Upper lobe of left lung (tissue), 4 donors: ENCODE data around the gene LGALS12.

Experiments
- CTCF ChIP-seq, 6 experiments: fragments of 450-650 bp in 4 of 6; fragments of 200-600 bp in 2 of 6; sonication (generic) in 2 of 6; IDR thresholded peaks; one replicate each; pipeline ENCODE4 v1.5.1; 2016 to 2019; ENCODE audit warnings: antibody characterized with exemption in 6 of 6
- POLR2A ChIP-seq, 4 donors: fragments of 450-650 bp; IDR thresholded peaks; one replicate each; pipeline ENCODE4 v1.5.1; 2016 to 2017; ENCODE audit warnings: antibody characterized with exemption in 4 of 4, mild to moderate bottlenecking in 2 of 4
- POLR2AphosphoS5 ChIP-seq, 2 donors: sonication (generic); formaldehyde crosslinking; IDR thresholded peaks; one replicate each; pipeline ENCODE4 v1.5.1; 2017; ENCODE audit warnings: antibody characterized with exemption in 2 of 2

DNA sequence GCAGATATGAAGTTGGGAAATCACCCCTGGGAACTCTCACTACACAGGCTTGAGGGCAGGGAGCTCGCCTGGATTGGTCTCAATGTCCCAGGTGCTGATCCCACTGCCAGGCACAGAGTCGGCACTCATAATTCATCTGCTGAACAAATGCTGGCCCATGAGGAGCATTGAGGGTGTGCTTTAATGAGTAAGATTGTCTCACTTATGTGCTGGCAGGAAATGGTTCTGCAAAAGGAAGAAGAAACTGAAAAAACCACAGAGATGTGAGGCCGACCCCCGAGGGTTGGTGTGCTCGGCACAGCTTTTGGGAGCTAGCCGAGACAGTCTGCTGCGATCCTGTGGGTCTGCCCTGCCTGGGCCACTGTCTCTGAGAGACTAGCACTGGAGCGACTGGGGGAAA, 47.9 kb downstream of the LGALS12 start:
- TF ChIP-seq POLR2A (IDR thresholded peaks at IDR 0.05), result no peak
- TF ChIP-seq CTCF (IDR thresholded peaks at IDR 0.05), result no peak
- no peak for TF ChIP-seq POLR2AphosphoS5 (IDR thresholded peaks at IDR 0.05)
